Measurements from ENCODE around the gene RXFP2.

RXFP2 gene

GRCh38 chr13:31739226-31739625, at the start of gene RXFP2:
Gene RXFP2 (plus strand): TSS chr13:31739526. CDS start chr13:31739613, 87 bp downstream.
- DNase-seq, result no peak

GRCh38 chr13:31697290-31697689, 42.0 kb upstream of the RXFP2 start:
- no peak for DNase-seq

GRCh38 chr13:31699650-31700049, 39.7 kb upstream of the RXFP2 start:
- DNase-seq, result no peak

GRCh38 chr13:31703780-31704179, 35.5 kb upstream of the RXFP2 start:
- DNase-seq, result no peak

- DNase-seq, result no peak
Observed at GRCh38 chr13:31706105-31706504, 33.2 kb upstream of the RXFP2 start.

GRCh38 chr13:31717583-31717982, 21.7 kb upstream of the RXFP2 start:
- no peak for DNase-seq

GRCh38 chr13:31719214-31719613, 20.1 kb upstream of the RXFP2 start:
- no peak for DNase-seq

- no peak for DNase-seq
Observed at GRCh38 chr13:31722673-31723072, 16.7 kb upstream of the RXFP2 start.

GRCh38 chr13:31725841-31726240, 13.5 kb upstream of the RXFP2 start:
- no peak for DNase-seq

- DNase-seq, result no peak
Observed at GRCh38 chr13:31731921-31732320, 7.4 kb upstream of the RXFP2 start.

GRCh38 chr13:31733066-31733465, 6.3 kb upstream of the RXFP2 start:
- DNase-seq, result no peak

GRCh38 chr13:31733647-31734046, 5.7 kb upstream of the RXFP2 start:
- DNase-seq, result no peak

- peak; percentile 35 to 84 for DNase-seq
Observed at GRCh38 chr13:31742097-31742734, 2.9 kb downstream of the RXFP2 start.

GRCh38 chr13:31747291-31747690, 8.0 kb downstream of the RXFP2 start:
- DNase-seq, result no peak

GRCh38 chr13:31747966-31748365, 8.6 kb downstream of the RXFP2 start:
- DNase-seq, result no peak

GRCh38 chr13:31749929-31750328, 10.6 kb downstream of the RXFP2 start:
- DNase-seq, result no peak

- no peak for DNase-seq
Observed at GRCh38 chr13:31755211-31755610, 15.9 kb downstream of the RXFP2 start.

- DNase-seq, result no peak
Observed at GRCh38 chr13:31755803-31756212, 16.5 kb downstream of the RXFP2 start.

- DNase-seq, result no peak
Observed at GRCh38 chr13:31756346-31756745, 17.0 kb downstream of the RXFP2 start.

- DNase-seq, result no peak
Observed at GRCh38 chr13:31761951-31762350, 22.6 kb downstream of the RXFP2 start.

- no peak for DNase-seq
Observed at GRCh38 chr13:31764556-31764955, 25.2 kb downstream of the RXFP2 start.

- no peak for DNase-seq
Observed at GRCh38 chr13:31765138-31765785, 25.9 kb downstream of the RXFP2 start.

- no peak for DNase-seq
Observed at GRCh38 chr13:31767175-31767900, 28.0 kb downstream of the RXFP2 start.

GRCh38 chr13:31768351-31768750, 29.0 kb downstream of the RXFP2 start:
- DNase-seq, result no peak

Data from inflammatory macrophage treated with lipopolysaccharide for 1 hour (primary cell).